Sciatic nerve (tissue), 2 donors: ENCODE measurements around the gene BPHL. TPM values are rescaled to one million over a fixed set of nuclear protein-coding genes. Genes with fewer than 3 reads are reported as not detected.
"Not testable (repeated sequence)": the region's sequence is repeated elsewhere in the genome, so short reads cannot be mapped to it uniquely, and the experiment has no call there.

Experiments
- ATAC-seq: fragments of 200-7000 bp; cut with Tn5 transposase; one replicate; pipeline ENCODE4 v1.9.1; 2020; ENCODE audit warnings: mild to moderate bottlenecking, moderate library complexity
- DNase-seq: peaks from one replicate; pipeline ENCODE4 v3.0.0-alpha.2; 2020; ENCODE audit warnings: low spot score
- intact Hi-C: fragments of 100-400 bp; cut with DNase I; formaldehyde crosslinking; loops from one replicate; pipeline ENCODE4 v1.14.2; 2022
- total RNA-seq: library from RNA; stranded (reverse); fragmentation: NEBNext Ultra II Directional; extraction: Animal tissue kit (Norgen Biotek cat#: 25700); gene quantifications from one replicate; pipeline ENCODE4 v1.2.1, GENCODE V29; 2021
- donor health status: DM: no; HTN: no; CAD: no.
- donor health status: DM: no; HTN: no; CAD: no.

BPHL gene
- total RNA-seq, result 15.7 TPM

DNA sequence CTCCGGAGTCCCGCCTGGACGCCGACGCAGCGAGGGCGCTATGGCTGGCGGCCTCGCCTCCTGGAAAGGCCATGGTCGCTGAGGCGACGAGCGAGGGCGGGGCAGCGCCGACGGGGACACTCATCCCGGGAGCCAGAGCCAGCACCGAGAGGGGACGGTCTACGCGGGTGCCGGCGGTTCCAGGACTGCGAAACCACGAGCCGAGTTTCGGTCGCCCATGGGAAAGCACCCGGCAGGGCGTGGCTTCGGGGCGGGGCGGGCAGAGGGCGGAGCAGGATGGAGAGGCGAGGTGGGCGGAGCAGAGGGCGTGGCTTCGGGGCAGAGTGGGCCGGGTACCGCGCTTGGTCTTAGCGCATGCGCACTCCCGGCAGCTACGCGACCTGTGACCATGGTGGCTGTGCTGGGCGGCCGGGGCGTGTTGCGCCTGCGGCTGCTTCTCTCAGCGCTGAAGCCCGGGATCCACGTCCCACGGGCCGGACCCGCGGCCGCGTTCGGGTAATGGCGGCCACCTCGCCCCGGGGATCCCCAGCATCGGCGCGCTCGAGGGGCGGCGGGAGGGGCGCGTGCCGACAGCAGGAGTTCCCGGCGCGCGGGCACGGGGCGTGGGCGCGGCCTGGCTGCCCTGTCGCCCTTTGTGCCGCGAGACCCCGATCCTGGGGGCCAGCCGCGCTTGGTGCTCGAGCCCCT, at the start of gene BPHL:
Gene BPHL (plus strand): TSS at position 359 of the 687 bp plus-strand sequence. CDS start 30 bp downstream, at position 389.
- intact Hi-C loops, result no loop called here
- peak; percentile 99 for ATAC-seq
- DNase-seq, result peak; percentile 100

DNA sequence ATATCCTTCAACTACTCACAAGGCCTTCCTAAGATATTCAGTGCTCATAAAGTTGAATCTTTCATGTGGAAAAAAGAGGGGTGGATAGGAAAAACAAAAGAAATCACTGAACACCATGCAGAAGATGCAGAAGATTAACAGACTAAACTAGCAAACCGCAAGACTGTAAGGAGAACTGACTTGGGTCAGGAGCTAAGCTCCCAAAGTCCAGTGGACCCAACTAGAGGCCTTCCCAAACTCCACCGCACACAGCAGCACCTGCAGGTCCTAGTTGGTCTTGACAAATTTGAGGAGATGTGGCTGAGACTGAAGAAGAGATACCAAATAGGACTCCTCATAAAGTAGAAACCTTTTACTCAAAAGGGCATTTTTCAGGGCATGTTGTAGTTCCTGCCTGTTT, 46.9 kb upstream of the BPHL start:
- no peak for DNase-seq
- intact Hi-C loops, result no loop called here
- no peak for ATAC-seq

- intact Hi-C loops, result no loop called here
- no peak for ATAC-seq
- no peak for DNase-seq
Measured at GRCh38 chr6:3072798-3073197, 45.7 kb upstream of the BPHL start.

- no peak for ATAC-seq
- intact Hi-C loops, result no loop called here
- no peak for DNase-seq
Measured at GRCh38 chr6:3073382-3073781, 45.1 kb upstream of the BPHL start.

DNA sequence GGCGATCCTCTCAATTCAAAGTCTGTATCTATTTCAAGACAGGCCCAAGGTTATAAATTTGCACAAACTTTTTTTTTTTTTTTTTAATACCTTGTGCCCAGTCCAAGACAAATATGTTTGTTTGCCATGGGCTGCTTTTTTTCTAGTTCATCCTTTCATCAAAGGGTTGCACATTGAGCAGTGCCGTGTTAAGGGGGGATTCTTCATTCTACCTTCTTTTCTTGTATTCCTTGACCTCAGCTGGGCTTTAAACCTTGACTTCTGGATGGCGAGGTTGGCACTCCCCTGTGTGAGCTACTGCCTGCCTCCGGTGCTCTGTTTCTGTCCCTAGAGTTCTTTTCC, 42.8 kb upstream of the BPHL start:
- ATAC-seq (peak; percentile 37), DNase-seq (no peak)
- intact Hi-C loops, result no loop called here

GRCh38 chr6:3076320-3076719, 42.2 kb upstream of the BPHL start:
- intact Hi-C loops, result no loop called here
- DNase-seq (no peak), ATAC-seq (no peak)

GRCh38 chr6:3077430-3077829, 41.1 kb upstream of the BPHL start:
- intact Hi-C loops, result no loop called here
- no peak for DNase-seq
- ATAC-seq, result no peak

DNA sequence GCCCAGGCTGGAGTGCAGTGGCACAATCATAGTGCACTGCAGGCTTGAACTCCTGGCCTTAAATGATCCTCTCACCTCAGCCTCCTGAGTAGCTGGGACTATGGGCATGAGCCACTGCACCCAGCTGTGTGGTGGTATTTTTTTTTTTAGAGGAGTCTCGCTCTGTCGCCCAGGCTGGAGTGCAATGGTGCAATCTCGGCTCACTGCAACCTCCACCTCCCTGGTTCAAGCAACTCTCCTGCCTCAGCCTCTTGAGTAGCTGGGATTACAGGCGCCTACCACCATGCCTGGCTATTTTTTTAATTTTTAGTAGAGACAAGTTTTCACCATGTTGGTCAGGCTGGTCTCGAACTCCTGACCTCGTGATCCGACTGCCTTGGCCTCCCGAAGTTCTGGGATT, 39.6 kb upstream of the BPHL start:
- DNase-seq, ATAC-seq, intact Hi-C loops: not testable (repeated sequence)

- no peak for ATAC-seq
- DNase-seq, result no peak
- intact Hi-C loops, result no loop called here
Measured at GRCh38 chr6:3079682-3080081, 38.8 kb upstream of the BPHL start.

- intact Hi-C loops, result no loop called here
- DNase-seq (no peak), ATAC-seq (peak; percentile 68)
Measured at GRCh38 chr6:3081960-3082359, 36.6 kb upstream of the BPHL start.

GRCh38 chr6:3085074-3085473, 33.4 kb upstream of the BPHL start:
- ATAC-seq (no peak), DNase-seq (no peak)
- intact Hi-C loops, result no loop called here

- intact Hi-C loops, result no loop called here
- no peak for DNase-seq
- ATAC-seq, result no peak
Measured at GRCh38 chr6:3086282-3086946, 32.1 kb upstream of the BPHL start.

DNA sequence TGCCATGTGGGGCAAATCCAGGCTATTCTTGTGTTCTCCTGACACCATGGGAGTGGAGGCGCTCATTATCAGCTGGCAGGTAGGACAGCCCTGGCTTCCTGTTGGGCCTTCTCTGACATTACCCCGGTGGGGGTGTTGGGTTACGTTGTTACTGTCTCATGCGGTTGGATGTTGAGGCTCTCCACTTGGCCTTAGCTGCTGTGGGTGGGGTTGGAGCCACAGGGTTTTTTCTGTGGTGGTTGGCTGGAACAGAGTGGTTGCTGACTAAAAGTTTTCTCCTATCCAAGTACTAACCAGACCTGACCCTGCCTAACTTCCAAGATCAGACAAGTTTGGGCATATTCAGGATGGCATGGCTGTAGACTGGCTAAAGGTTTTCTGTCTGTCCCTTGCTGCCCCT, 30.1 kb upstream of the BPHL start:
- ATAC-seq, result peak; percentile 92
- no peak for DNase-seq
- intact Hi-C loops, result no loop called here

DNA sequence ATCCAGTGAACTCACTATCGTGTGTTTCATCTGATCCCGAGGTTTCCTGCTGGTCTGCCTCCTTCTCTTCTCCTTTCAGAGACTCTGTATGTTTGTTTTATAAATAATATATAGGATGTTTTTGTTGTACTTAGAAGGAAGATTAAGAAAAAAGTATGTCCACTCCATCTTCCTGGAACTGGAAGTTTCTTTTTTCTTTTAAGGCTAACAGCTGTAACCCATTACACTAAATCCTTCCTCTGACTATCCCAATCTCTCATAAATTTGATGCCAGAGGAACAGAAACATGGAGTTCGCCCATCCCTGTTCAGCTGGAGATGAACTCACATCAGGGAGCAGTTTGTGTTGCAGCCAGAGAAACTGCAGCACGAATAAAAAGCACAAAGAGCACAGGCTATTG, 29.5 kb upstream of the BPHL start:
- DNase-seq (no peak), ATAC-seq (peak; percentile 88)
- intact Hi-C loops, result no loop called here

GRCh38 chr6:3090013-3090412, 28.5 kb upstream of the BPHL start:
- ATAC-seq (no peak), DNase-seq (no peak)
- intact Hi-C loops, result no loop called here

DNA sequence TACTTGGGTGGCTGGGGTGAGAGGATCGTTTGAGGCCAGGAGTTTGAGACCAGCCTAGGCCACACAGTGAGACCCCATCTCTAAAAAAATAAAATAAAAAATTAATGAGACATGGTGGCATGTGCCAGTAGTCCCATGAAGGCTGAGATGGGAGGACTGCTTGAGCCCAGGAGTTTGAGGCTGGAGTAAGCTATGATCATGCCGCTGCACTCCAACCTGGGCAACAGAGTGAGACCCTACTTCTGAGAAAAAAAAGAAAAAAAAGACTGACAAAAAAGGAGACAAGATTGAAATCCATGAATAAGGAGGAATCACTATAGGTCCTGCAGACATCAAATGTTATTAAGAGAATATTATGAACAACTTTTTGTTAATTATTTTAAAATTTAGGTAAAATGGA, 23.7 kb upstream of the BPHL start:
- DNase-seq (no peak), ATAC-seq (no peak)
- intact Hi-C loops, result no loop called here

DNA sequence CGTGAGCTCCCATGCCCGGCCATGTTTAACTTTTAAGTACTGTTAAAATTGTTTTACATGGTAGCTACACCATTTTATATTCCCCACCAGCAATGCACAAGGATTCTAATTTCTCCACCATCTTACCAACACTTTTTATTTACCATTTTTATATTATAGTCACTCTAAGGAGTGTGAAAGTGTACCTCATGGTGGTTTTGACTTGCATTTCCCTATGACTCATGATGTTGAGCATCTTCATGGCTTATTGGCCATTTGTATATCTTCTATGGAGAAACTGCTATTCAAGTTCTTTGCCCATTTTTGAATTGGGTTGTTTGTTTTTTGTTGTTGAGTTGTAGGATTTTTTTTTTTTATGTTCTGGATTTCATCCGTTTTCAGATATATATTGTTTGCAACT, 15.6 kb upstream of the BPHL start:
- intact Hi-C loops, result no loop called here
- DNase-seq (no peak), ATAC-seq (no peak)

DNA sequence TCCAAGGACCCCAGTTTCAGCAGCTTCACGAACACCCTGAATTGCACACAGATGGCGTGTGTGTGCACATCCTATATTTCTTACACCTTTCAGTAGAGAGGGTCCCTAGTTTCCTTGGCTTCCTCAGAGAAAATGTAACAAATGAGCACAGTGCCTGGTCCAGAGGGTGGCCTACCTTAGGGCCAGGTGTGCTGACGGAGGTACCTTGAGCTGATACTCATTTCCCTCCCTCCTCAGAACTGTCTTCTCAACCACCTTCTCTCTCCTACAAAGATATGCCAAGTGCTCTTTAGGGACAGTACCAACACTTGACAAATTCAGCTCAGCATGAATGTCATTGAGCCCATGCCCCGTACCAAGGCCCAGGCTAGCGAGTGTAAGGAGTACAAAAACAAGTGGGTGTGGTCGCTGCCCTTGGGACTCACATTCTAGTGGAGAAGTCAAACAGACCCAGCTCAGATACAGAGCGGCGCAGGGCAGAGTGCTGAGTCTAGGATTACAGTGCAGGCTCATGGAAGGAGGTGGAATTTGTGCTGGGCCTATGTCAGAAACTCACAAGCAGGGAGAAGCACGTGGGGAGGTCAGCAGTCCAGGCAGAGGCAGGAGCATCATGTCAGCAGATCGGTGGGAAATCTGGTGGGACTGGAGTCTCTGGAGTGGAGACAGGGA, 9.6 kb upstream of the BPHL start:
- DNase-seq, result no peak

DNA sequence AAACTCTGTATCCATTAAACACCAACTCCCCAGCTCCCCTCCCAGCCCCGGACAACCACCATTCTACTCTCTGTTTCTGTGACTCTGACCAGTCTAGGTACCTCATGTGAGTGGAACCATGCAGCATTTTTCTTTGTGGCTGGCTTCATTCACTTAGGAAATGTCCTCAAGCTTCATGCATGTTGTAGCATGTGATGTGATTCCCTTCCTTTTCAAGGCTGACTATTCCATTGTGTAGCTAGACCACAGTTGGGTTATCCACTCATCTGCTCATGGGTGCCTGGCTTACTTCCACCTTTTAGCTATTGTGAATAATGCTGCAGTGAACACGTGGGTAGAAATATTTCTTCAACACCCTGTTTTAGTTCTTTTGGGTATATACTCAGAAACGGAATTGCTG, 8.8 kb upstream of the BPHL start:
- no peak for ATAC-seq

More for the DNA sequence above, 9.6 kb upstream of the BPHL start:
- ATAC-seq, result peak; percentile 71
- intact Hi-C loops, result no loop called here

GRCh38 chr6:3114377-3114776, 4.1 kb upstream of the BPHL start:
- no peak for DNase-seq
- intact Hi-C loops, result no loop called here

More for the DNA sequence above, 8.8 kb upstream of the BPHL start:
- DNase-seq, result no peak
- intact Hi-C loops, result no loop called here

More at GRCh38 chr6:3114377-3114776, 4.1 kb upstream of the BPHL start:
- no peak for ATAC-seq
